Hepatocyte (in vitro differentiated cells): ENCODE results near the gene WBP11.

Source experiments
- CTCF ChIP-seq: fragments of 200-600 bp; sonication (generic); IDR thresholded peaks from 2 replicates; pipeline ENCODE4 v1.5.1; 2016; ENCODE audit warnings: antibody characterized with exemption, mild to moderate bottlenecking; ENCODE audit not compliant: poor library complexity
- EZH2 ChIP-seq: fragments of 200-600 bp; sonication (generic); IDR thresholded peaks from 2 replicates; pipeline ENCODE4 v1.6.1; 2016; ENCODE audit warnings: antibody characterized with exemption, mild to moderate bottlenecking, borderline replicate concordance
- EZH2phosphoT487 ChIP-seq: fragments of 200-600 bp; sonication (generic); IDR thresholded peaks from one replicate; pipeline ENCODE4 v1.6.1; 2018; ENCODE audit warnings: antibody characterized with exemption, mild to moderate bottlenecking, low read depth, moderate library complexity; ENCODE audit not compliant: unreplicated experiment, severe bottlenecking

GRCh38 chr12:14843425-14843887 is 40.2 kb upstream of the WBP11 start, which contains the start of gene ART4:
- TF ChIP-seq CTCF: no peak
- no peak for TF ChIP-seq EZH2
- no peak for TF ChIP-seq EZH2phosphoT487
